Stimulated activated CD4-positive, alpha-beta T cell treated with anti-CD3 and anti-CD28 coated beads, Interleukin-12 subunit alpha, Interleukin-12 subunit beta, amount 100 ng/mL, for 24 hours (primary cell): ENCODE results near the gene SCUBE1.
A peak's percentile ranks its signal among the peaks of the same experiment; 100 is the strongest.

Source experiments
- DNase-seq, 2 experiments: peaks; one replicate each; pipeline ENCODE4 v3.0.0-alpha.2; 2020; ENCODE audit warnings: low read depth in 2 of 2

SCUBE1 gene

GRCh38 chr22:43236411-43237166 lies 106.6 kb downstream of the SCUBE1 start:
- no peak for DNase-seq

GRCh38 chr22:43235445-43236409 lies 107.4 kb downstream of the SCUBE1 start:
- no peak for DNase-seq

- DNase-seq = no peak
Observed at GRCh38 chr22:43234264-43234988, 108.7 kb downstream of the SCUBE1 start.

GRCh38 chr22:43233529-43233928 lies 109.6 kb downstream of the SCUBE1 start:
- no peak for DNase-seq

- DNase-seq = no peak
Observed at GRCh38 chr22:43232445-43232844, 110.7 kb downstream of the SCUBE1 start.

GRCh38 chr22:43231724-43232034 lies 111.5 kb downstream of the SCUBE1 start:
- no peak for DNase-seq

GRCh38 chr22:43230971-43231723 lies 112.0 kb downstream of the SCUBE1 start:
- DNase-seq = peak; percentile 38 to 58

- no peak for DNase-seq
Observed at GRCh38 chr22:43230571-43230970, 112.6 kb downstream of the SCUBE1 start.

GRCh38 chr22:43228863-43229262 lies 114.3 kb downstream of the SCUBE1 start:
- no peak for DNase-seq

GRCh38 chr22:43228330-43228729 lies 114.8 kb downstream of the SCUBE1 start:
- DNase-seq = peak in 1 of 2 experiments; percentile 16

- no peak for DNase-seq
Observed at GRCh38 chr22:43227239-43227630, 115.9 kb downstream of the SCUBE1 start.

- no peak for DNase-seq
Observed at GRCh38 chr22:43226377-43227238, 116.6 kb downstream of the SCUBE1 start.

- DNase-seq = no peak
Observed at GRCh38 chr22:43225609-43226008, 117.6 kb downstream of the SCUBE1 start.

GRCh38 chr22:43222987-43223386 lies 120.2 kb downstream of the SCUBE1 start:
- DNase-seq = no peak

- DNase-seq = no peak
Observed at GRCh38 chr22:43222262-43222661, 120.9 kb downstream of the SCUBE1 start.

GRCh38 chr22:43220625-43221380 lies 122.4 kb downstream of the SCUBE1 start:
- no peak for DNase-seq

GRCh38 chr22:43218786-43219185 lies 124.4 kb downstream of the SCUBE1 start:
- no peak for DNase-seq

- no peak for DNase-seq
Observed at GRCh38 chr22:43217285-43218030, 125.7 kb downstream of the SCUBE1 start.

- DNase-seq = no peak
Observed at GRCh38 chr22:43216738-43217137, 126.4 kb downstream of the SCUBE1 start.
